Aorta (tissue), 5 donors: Measurements from ENCODE around the gene ZNF419. TPM values are rescaled to one million over a fixed set of nuclear protein-coding genes. Genes with fewer than 3 reads are reported as not detected.
"Not testable (repeated sequence)": the region's sequence is repeated elsewhere in the genome, so short reads cannot be mapped to it uniquely, and the experiment has no call there.

Source experiments
- ATAC-seq: fragments of 200-7000 bp; cut with Tn5 transposase; one replicate; pipeline ENCODE4 v1.9.1; 2022; ENCODE audit warnings: moderate library complexity; ENCODE audit not compliant: low FRiP score
- DNase-seq, 2 donors: peaks; one replicate each; pipeline ENCODE4 v3.0.0-alpha.2; 2020
- H3K27ac ChIP-seq, 2 donors: one replicate each; pipeline ENCODE4 v1.5.1; 2013; ENCODE audit warnings: low read length in 2 of 2, mild to moderate bottlenecking in 2 of 2, moderate library complexity in 2 of 2, control low read depth in 1 of 2, inconsistent platforms in 1 of 2, low read depth in 1 of 2
- H3K27me3 ChIP-seq, 2 donors: one replicate each; pipeline ENCODE4 v1.6.1; 2013; ENCODE audit warnings: control low read depth in 1 of 2, low read length in 1 of 2, mild to moderate bottlenecking in 1 of 2, moderate library complexity in 1 of 2; ENCODE audit not compliant: insufficient read depth in 2 of 2, control insufficient read depth in 1 of 2
- H3K36me3 ChIP-seq, 2 donors: one replicate each; pipeline ENCODE4 v1.6.1; 2013; ENCODE audit warnings: control low read depth in 1 of 2, low read length in 1 of 2, mild to moderate bottlenecking in 1 of 2; ENCODE audit not compliant: insufficient read depth in 2 of 2, control insufficient read depth in 1 of 2
- H3K4me1 ChIP-seq, 2 donors: one replicate each; pipeline ENCODE4 v1.6.1; 2013; ENCODE audit warnings: low read length in 2 of 2, control low read depth in 1 of 2, mild to moderate bottlenecking in 1 of 2, moderate library complexity in 1 of 2; ENCODE audit not compliant: insufficient read depth in 2 of 2, control insufficient read depth in 1 of 2
- H3K4me3 ChIP-seq, 2 donors: one replicate each; pipeline ENCODE4 v1.5.1; 2013; ENCODE audit warnings: low read length in 2 of 2, control low read depth in 1 of 2, mild to moderate bottlenecking in 1 of 2
- H3K9me3 ChIP-seq: one replicate; pipeline ENCODE4 v1.6.1; 2013; ENCODE audit warnings: mild to moderate bottlenecking, low read length; ENCODE audit not compliant: control insufficient read depth
- WGBS, 2 donors: extraction: QIAGEN DNeasy Blood & Tissue Kit; methylation state at CpG; one replicate each; pipeline ENCODE4 v1.1.7; 2013; 5-methylcytosine and 5-hydroxymethylcytosine counted together
- intact Hi-C, 2 donors: fragments of 100-400 bp; cut with DNase I; formaldehyde crosslinking; loops; one replicate each; pipeline versions ENCODE4 v1.14.2 to v1.15.0; 2022
- polyA plus RNA-seq, 2 donors: library from polyadenylated mRNA; stranded (reverse); fragments of 200-250 nt; gene quantifications; one replicate each; pipeline ENCODE4 v1.2.3, GENCODE V29; 2013
- total RNA-seq, 2 donors: library from RNA; stranded (reverse); fragmentation: NEBNext Ultra II Directional; extraction: Animal tissue kit (Norgen Biotek cat#: 25700); gene quantifications; one replicate each; pipeline ENCODE4 v1.2.1, GENCODE V29; 2021
- donor health status: healthy with polysubstance abuse.
- donor health status: Bipolar disorder and iron deficiency.
- donor health status: DM: no; HTN: no; CAD: no.
- donor health status: DM: no; HTN: no; CAD: no.
- donor health status: DM: yes; HTN: yes; CAD: no.

Gene ZNF419
- total and polyA plus RNA-seq, 4 donors: 5.6 to 12.8 (median 6.6) TPM

DNA sequence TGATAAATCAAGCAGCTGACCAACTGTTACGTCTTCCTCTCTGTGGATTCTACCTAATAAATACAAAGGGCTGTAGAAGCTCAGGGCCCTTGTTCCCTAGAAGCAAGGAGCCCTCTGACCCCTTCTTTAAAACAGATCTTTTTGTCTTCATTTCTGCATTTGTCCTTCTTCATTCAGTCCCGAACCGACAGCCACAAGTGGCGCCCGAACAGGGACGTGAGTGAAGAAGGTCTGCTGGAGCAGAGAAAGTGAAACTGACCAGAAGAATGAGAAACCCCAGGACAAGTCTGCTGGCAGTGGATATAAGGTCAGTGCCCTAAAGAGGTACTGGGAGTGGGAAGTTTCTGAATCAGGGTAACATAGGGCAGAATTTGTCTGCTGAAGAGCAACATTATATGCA lies 25.3 kb downstream of the ZNF419 start:
- Histone ChIP-seq H3K27ac (no peak overlapping the region), H3K9me3 (peaks cover 14% of the 10 kb centered on the region), H3K27me3 (no peaks in the 10 kb centered on the region), H3K36me3 (peaks cover 3 to 5% of the 10 kb centered on the region in 2 donors), H3K4me1 (no peaks in the 10 kb centered on the region), H3K4me3 (peak overlapping the region in 1 of 2 donors; percentile 14)
- intact Hi-C loops: no loop called here
- ATAC-seq (no peak), DNase-seq (no peak)
- WGBS, 2 donors: 95 to 97% methylated on average over 6 of the region's 6 CpGs

DNA sequence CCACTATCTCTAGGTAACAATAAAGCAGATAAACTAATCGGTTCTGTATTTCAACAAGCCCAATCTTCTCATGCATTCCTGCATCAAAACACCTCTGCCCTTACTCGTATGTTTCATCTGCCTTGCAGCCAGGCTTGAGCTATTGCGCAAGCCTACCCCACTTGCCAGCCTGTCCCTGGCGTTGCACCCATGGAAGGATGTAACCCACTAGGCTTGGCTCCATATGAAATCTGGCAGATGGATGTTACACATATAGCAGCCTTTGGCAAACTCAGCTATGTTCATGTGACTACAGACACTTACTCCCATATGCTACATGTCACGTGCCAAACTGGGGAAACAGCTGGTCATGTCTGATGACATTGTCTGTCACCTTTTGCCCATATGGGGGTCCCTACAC lies 27.7 kb downstream of the ZNF419 start:
- H3K9me3 ChIP-seq: peaks cover 15% of the 10 kb centered on the region
- no peaks in the 10 kb centered on the region for H3K27me3 ChIP-seq
- H3K4me1 ChIP-seq: no peaks in the 10 kb centered on the region
- peaks cover 3 to 5% of the 10 kb centered on the region in 2 donors for H3K36me3 ChIP-seq
- H3K4me3 ChIP-seq: no peak overlapping the region
- intact Hi-C loops: no loop called here
- no peak for ATAC-seq
- no peak for DNase-seq
- H3K27ac ChIP-seq: no peak overlapping the region
- 84 to 94% methylated on average over 5 of the region's 5 CpGs for WGBS, 2 donors

- H3K4me3 ChIP-seq, H3K27ac ChIP-seq, ATAC-seq, H3K27me3 ChIP-seq, DNase-seq, H3K4me1 ChIP-seq, H3K9me3 ChIP-seq, H3K36me3 ChIP-seq, intact Hi-C loops: not testable (repeated sequence)
- 83 to 85% methylated on average over 4 of the region's 4 CpGs for WGBS, 2 donors
Measured at GRCh38 chr19:57518021-57518420, 30.5 kb downstream of the ZNF419 start.

GRCh38 chr19:57527136-57527881 lies 39.8 kb downstream of the ZNF419 start, which contains the start of gene ZNF549:
Gene ZNF549, plus strand, starts transcription at chr19:57527356. Its CDS starts 218 bp downstream, at chr19:57527574.
- ATAC-seq: peak; percentile 99
- intact Hi-C loops: loop anchor here in 1 of 2 donors (2.0 kb wide), 1 partner anchor 55 kb away; no protein-coding TSS in a partner anchor

GRCh38 chr19:57537953-57538547 lies 50.5 kb downstream of the ZNF419 start:
- peaks cover 65% of the 10 kb centered on the region for H3K9me3 ChIP-seq
- H3K27me3 ChIP-seq: no peaks in the 10 kb centered on the region
- H3K4me1 ChIP-seq: no peaks in the 10 kb centered on the region
- H3K4me3 ChIP-seq: peak overlapping the region in 1 of 2 donors; percentile 23
- no peak for ATAC-seq
- intact Hi-C loops: no loop called here
- peaks cover 44 to 48% of the 10 kb centered on the region in 2 donors for H3K36me3 ChIP-seq
- WGBS, 2 donors: 97 to 98% methylated on average over 7 of the region's 7 CpGs
- H3K27ac ChIP-seq: no peak overlapping the region
- DNase-seq: no peak

More at GRCh38 chr19:57527136-57527881, 39.8 kb downstream of the ZNF419 start, which contains the start of gene ZNF549:
- H3K9me3 ChIP-seq: peaks cover 10% of the 10 kb centered on the region
- no peaks in the 10 kb centered on the region for H3K4me1 ChIP-seq
- 1% methylated on average over 64 of the region's 64 CpGs for WGBS, 2 donors
- peak within 1 kb of the TSS in 1 of 2 donors; percentile 25 for H3K27ac ChIP-seq
- H3K36me3 ChIP-seq: peaks cover 5 to 6% of the 10 kb centered on the region in 2 donors
- H3K27me3 ChIP-seq: no peaks in the 10 kb centered on the region
- H3K4me3 ChIP-seq: peak within 1 kb of the TSS; percentile 48 to 69
- peak; percentile 92 to 95 for DNase-seq

Other genes starting within 250 kb of the ZNF419 start
- gene ZNF805, start 247.1 kb upstream of the ZNF419 start, total RNA-seq: 10 to 100 TPM; 19.0 to 19.8 TPM
- gene ZNF805, start 247.1 kb upstream of the ZNF419 start, polyA plus RNA-seq: under 1 TPM; 0.38 to 0.41 TPM
- 10 to 100 TPM; 65.8 to 75.3 TPM for gene ZNF460, start 207.3 kb upstream of the ZNF419 start, total RNA-seq
- gene ZNF460, start 207.3 kb upstream of the ZNF419 start, polyA plus RNA-seq: 1 to 10 TPM; 1.4 to 3.9 TPM
- 1 to 10 TPM; 8.2 to 8.9 TPM for gene ZNF543, start 167.3 kb upstream of the ZNF419 start, total RNA-seq
- 1 to 10 TPM in 1 of 2 donors, under 1 TPM in 1; 0.38 to 1.7 TPM for gene ZNF543, start 167.3 kb upstream of the ZNF419 start, polyA plus RNA-seq
- 10 to 100 TPM in 1 of 2 donors, 1 to 10 TPM in 1; 9.7 to 11.0 TPM for gene ZNF304, start 136.5 kb upstream of the ZNF419 start, total RNA-seq
- 1 to 10 TPM; 1.8 to 4.5 TPM for gene ZNF304, start 136.5 kb upstream of the ZNF419 start, polyA plus RNA-seq
- 10 to 100 TPM in 1 of 2 donors, 1 to 10 TPM in 1; 8.3 to 13.4 TPM for gene TRAPPC2B, start 124.2 kb upstream of the ZNF419 start, total RNA-seq
- 10 to 100 TPM; 17.9 to 28.2 TPM for gene TRAPPC2B, start 124.2 kb upstream of the ZNF419 start, polyA plus RNA-seq
- 1 to 10 TPM; 2.6 to 2.7 TPM for gene ZNF547, start 124.2 kb upstream of the ZNF419 start, total RNA-seq
- 1 to 10 TPM; 1.8 to 2.6 TPM for gene ZNF547, start 124.2 kb upstream of the ZNF419 start, polyA plus RNA-seq
- 10 to 100 TPM; 23.4 to 29.0 TPM for gene ZNF548, start 97.9 kb upstream of the ZNF419 start, total RNA-seq
- gene ZNF548, start 97.9 kb upstream of the ZNF419 start, polyA plus RNA-seq: 1 to 10 TPM; 2.3 to 7.1 TPM
- gene ZNF17, start 76.6 kb upstream of the ZNF419 start, total RNA-seq: 10 to 100 TPM; 15.2 to 15.8 TPM
- gene ZNF17, start 76.6 kb upstream of the ZNF419 start, polyA plus RNA-seq: 1 to 10 TPM; 2.1 to 3.7 TPM
- 1 to 10 TPM; 6.1 to 7.6 TPM for gene ZNF749, start 52.4 kb upstream of the ZNF419 start, total RNA-seq
- 1 to 10 TPM; 2.1 to 4.0 TPM for gene ZNF749, start 52.4 kb upstream of the ZNF419 start, polyA plus RNA-seq
- gene VN1R1, start 30.6 kb upstream of the ZNF419 start, total RNA-seq: 1 to 10 TPM in 1 of 2 donors, under 1 TPM in 1; 0.62 to 1.1 TPM
- under 1 TPM in 1 of 2 donors, not detected in 1; 0.77 TPM for gene VN1R1, start 30.6 kb upstream of the ZNF419 start, polyA plus RNA-seq
- gene ZNF772, start 10.2 kb upstream of the ZNF419 start, total RNA-seq: 1 to 10 TPM; 6.7 to 9.1 TPM
- gene ZNF772, start 10.2 kb upstream of the ZNF419 start, polyA plus RNA-seq: 1 to 10 TPM in 1 of 2 donors, under 1 TPM in 1; 0.88 to 1.8 TPM
- 1 to 10 TPM; 6.3 to 9.6 TPM for gene ZNF773, start 12.2 kb downstream of the ZNF419 start, total RNA-seq
- gene ZNF773, start 12.2 kb downstream of the ZNF419 start, polyA plus RNA-seq: 1 to 10 TPM; 2.1 to 5.4 TPM
- gene ZNF549, start 39.6 kb downstream of the ZNF419 start, total RNA-seq: 1 to 10 TPM; 6.2 to 7.6 TPM
- 1 to 10 TPM; 1.1 to 3.8 TPM for gene ZNF549, start 39.6 kb downstream of the ZNF419 start, polyA plus RNA-seq
- 1 to 10 TPM; 4.9 to 8.9 TPM for gene ZNF550, start 72.1 kb downstream of the ZNF419 start, total RNA-seq
- gene ZNF550, start 72.1 kb downstream of the ZNF419 start, polyA plus RNA-seq: 1 to 10 TPM; 2.4 to 3.3 TPM
- 1 to 10 TPM; 4.0 to 6.1 TPM for gene ZNF416, start 91.2 kb downstream of the ZNF419 start, total RNA-seq
- gene ZNF416, start 91.2 kb downstream of the ZNF419 start, polyA plus RNA-seq: 1 to 10 TPM; 1.5 to 2.5 TPM
- gene ZIK1, start 96.4 kb downstream of the ZNF419 start, total RNA-seq: 1 to 10 TPM; 3.5 to 6.3 TPM
- gene ZIK1, start 96.4 kb downstream of the ZNF419 start, polyA plus RNA-seq: 1 to 10 TPM in 1 of 2 donors, not detected in 1; 2.4 TPM
- gene ZNF530, start 112.1 kb downstream of the ZNF419 start, total RNA-seq: 1 to 10 TPM; 2.3 to 2.5 TPM
- gene ZNF530, start 112.1 kb downstream of the ZNF419 start, polyA plus RNA-seq: 1 to 10 TPM in 1 of 2 donors, not detected in 1; 1.6 TPM
- 10 to 100 TPM; 13.1 to 16.6 TPM for gene ZNF134, start 126.5 kb downstream of the ZNF419 start, total RNA-seq
- gene ZNF134, start 126.5 kb downstream of the ZNF419 start, polyA plus RNA-seq: 1 to 10 TPM; 2.4 to 8.1 TPM
- 10 to 100 TPM in 1 of 2 donors, 1 to 10 TPM in 1; 8.9 to 14.8 TPM for gene ZNF211, start 145.4 kb downstream of the ZNF419 start, total RNA-seq
- gene ZNF211, start 145.4 kb downstream of the ZNF419 start, polyA plus RNA-seq: 10 to 100 TPM in 1 of 2 donors, 1 to 10 TPM in 1; 1.3 to 10.2 TPM
- not detected for gene ZSCAN4, start 181.2 kb downstream of the ZNF419 start, total RNA-seq
- gene ZSCAN4, start 181.2 kb downstream of the ZNF419 start, polyA plus RNA-seq: under 1 TPM in 1 of 2 donors, not detected in 1; 0.50 TPM
- gene ZNF551, start 194.2 kb downstream of the ZNF419 start, total RNA-seq: 1 to 10 TPM; 6.4 to 8.5 TPM
- gene ZNF551, start 194.2 kb downstream of the ZNF419 start, polyA plus RNA-seq: 1 to 10 TPM; 1.2 to 2.0 TPM
- gene ZNF154, start 221.5 kb downstream of the ZNF419 start, total RNA-seq: 1 to 10 TPM; 2.3 to 6.4 TPM
- gene ZNF154, start 221.5 kb downstream of the ZNF419 start, polyA plus RNA-seq: 1 to 10 TPM in 1 of 2 donors, under 1 TPM in 1; 0.88 to 5.2 TPM
- gene ZNF671, start 239.9 kb downstream of the ZNF419 start, total RNA-seq: 1 to 10 TPM; 2.9 to 5.4 TPM
- 1 to 10 TPM; 1.1 to 5.2 TPM for gene ZNF671, start 239.9 kb downstream of the ZNF419 start, polyA plus RNA-seq